GM19043 (cell line): ENCODE results near the gene TRPC5OS.

ENCODE experiments used
- ATAC-seq: cut with Tn5 transposase; IDR thresholded peaks from one replicate; pipeline ENCODE4 v1.9.1; 2021; ENCODE audit warnings: low read depth; ENCODE audit not compliant: unreplicated experiment

Gene TRPC5OS

GRCh38 chrX:111875881-111876280, at the start of gene TRPC5OS:
TSS of gene TRPC5OS (plus strand) at chrX:111876181. CDS start at chrX:111901850, 25,669 bp downstream.
- ATAC-seq, result no peak

GRCh38 chrX:111829345-111829744, 46.6 kb upstream of the TRPC5OS start:
- no peak for ATAC-seq

DNA sequence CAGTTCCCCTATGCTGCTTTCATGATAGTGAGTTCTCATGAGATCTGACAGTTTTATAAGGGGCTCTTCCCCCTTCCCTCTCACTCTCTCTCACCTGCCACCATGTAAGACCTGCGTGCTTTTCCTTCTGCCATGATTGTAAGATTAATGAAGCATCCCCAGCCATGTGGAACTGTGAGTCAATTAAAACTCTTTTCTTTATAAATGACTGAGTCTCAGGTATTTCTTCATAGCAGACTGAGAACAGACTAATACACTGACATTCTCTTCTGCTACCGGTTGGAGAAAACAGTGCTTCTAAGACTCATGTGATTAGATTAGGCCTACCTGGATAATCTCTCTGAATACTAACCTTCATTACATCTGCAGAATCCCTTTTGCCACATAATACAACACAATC, 45.4 kb upstream of the TRPC5OS start:
- no peak for ATAC-seq

DNA sequence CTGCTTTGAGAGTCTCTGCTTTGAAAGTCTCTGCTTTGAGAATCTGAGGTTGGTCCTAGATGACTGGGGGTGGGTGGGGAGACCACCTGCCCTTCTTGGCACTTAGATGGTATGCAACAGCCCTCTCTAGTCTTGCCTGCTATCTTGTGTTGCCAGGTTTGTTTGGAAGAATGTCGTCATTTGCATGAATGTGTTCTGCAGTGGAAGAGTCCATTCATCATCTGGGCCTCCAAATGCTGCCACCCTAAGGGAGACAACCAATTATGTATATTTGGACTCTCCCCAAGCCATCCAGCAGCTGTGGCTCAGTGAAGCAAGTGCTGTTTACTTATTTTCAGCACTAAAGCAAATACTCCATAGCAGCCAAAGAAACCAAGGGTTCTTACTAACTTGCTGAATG, 44.6 kb upstream of the TRPC5OS start:
- ATAC-seq, result no peak

- no peak for ATAC-seq
These were observed 38.8 kb upstream of the TRPC5OS start for GRCh38 chrX:111837197-111837596.

- ATAC-seq, result no peak
These were observed 28.4 kb upstream of the TRPC5OS start for GRCh38 chrX:111847491-111848133.

DNA sequence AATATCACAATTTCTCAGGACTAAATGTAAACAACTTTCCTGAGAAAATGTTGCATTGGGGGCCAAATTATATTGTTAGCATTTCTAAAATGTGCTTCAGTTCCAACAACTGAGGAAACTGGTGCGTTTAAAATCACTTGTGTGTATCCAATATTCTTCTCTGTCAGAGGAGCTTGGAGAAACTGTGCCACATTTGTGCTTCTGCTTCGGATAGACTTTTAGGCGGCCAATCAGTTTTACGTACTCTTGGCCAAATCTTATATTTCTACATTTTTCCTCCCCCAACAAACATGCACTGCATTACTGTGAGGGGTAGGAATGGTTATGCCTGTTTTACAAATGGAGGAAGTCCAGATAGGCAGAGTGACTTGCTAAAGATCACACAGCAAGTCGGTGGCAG, 27.4 kb upstream of the TRPC5OS start:
- ATAC-seq, result no peak

DNA sequence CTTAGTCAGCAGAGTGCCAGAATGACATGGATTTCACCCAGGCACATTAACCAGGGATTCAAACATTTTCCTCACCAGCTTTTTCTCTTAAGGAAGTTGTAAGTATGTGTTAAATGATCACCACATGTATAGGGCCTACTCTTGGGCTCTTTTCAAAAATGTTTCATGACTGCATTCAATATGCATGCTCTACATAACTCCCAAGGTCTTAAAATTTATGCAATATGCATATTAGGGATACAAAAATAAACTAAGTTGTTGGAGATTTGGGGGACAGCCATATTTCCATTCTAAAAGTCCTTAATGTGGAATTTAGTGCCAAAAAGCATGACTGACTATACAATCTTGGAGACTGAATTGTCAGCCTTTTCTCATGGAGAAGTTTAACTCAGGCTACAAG, 25.0 kb upstream of the TRPC5OS start:
- no peak for ATAC-seq

DNA sequence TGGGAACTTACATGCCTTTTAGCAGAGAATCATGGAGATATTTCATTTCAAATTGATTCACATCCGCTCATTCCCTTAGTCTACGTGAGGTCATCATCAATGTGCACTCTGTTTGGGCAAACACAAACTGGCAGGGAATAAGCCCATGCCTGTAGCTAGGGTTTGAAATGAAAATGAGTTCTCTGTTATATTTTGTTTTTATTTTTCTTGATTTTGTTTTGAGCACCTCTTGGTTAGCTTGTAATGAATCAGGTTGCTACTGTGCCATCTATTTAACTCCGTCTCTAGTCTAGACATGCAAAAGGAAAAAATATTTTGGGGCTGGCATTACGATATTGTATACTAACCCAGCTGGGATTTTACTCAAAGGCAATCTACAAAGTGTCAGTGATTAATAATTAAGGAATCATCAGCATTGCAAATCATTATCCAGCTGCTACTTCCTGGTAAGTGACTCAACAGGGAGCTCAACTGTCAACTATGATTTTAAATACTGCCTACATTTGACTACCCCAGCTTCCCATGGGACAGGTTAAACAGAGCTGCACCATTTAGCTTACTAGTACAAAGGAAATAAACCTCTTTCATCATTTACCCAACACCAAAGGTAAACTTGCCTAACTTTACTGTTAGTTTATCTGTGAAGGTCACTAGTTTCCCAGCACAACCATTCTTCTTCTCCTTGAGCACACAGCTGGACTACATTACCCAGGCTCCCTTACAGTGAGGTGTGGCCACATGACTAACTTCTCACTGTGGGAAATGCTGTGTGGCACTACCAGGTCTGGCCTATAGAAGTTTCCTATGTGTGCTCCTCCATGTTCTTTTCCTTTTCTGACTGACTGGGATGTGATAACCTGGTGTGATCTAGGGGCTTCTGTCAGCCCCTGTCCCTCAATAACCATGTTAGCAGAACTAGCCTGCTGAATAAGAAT, 21.2 kb upstream of the TRPC5OS start:
- no peak for ATAC-seq

DNA sequence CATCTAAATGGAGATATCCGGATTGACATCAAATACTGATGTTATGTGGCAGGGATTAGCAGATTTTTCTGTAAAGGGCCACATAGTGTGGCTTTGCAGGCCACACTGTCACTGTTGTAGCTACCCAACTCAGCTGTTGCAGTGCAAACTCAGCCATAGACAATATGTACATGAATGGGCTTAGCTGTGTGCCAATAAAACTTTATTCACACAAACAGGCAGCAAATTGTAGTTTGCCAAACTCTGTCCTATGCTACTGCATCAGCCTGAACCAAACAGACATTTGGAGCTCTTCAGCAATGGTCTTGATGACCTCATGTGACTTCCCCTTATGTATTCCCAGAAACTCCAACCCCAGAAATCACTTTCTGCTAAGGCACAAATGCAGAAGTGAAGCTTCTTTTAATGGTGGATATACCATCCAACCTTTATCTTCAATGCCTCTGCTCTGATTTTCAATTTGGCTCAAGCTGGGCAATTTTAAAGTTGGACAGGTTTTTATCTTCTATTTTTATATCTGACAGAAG, 18.4 kb upstream of the TRPC5OS start:
- ATAC-seq, result no peak

GRCh38 chrX:111861605-111862004, 14.4 kb upstream of the TRPC5OS start:
- ATAC-seq, result no peak

GRCh38 chrX:111867236-111867635, 8.7 kb upstream of the TRPC5OS start:
- no peak for ATAC-seq

GRCh38 chrX:111868726-111869638, 7.0 kb upstream of the TRPC5OS start:
- peak; percentile 53 for ATAC-seq

GRCh38 chrX:111869639-111870034, 6.3 kb upstream of the TRPC5OS start:
- peak; percentile 75 for ATAC-seq

GRCh38 chrX:111874241-111874640, 1.7 kb upstream of the TRPC5OS start:
- no peak for ATAC-seq

GRCh38 chrX:111876646-111877045, 665 bp downstream of the TRPC5OS start:
- ATAC-seq, result no peak

DNA sequence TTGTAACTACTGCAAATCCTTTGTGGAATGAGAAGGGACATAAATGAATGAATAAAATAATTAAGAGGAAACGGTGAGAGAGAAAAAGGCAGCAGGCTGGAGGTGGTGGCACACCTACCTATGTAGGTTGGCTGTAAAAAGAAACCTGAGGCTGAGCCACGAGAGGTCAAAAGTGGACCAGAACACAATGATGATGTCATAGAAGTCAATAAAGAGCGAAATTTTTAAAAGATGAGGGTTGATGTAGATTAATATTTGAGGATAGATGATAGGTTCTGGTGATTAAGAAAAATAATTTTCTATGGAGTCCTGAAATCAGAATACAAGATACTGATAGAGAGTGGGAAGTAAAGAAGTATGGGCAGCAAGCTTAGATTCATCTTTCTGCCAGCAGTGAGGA, 1.7 kb downstream of the TRPC5OS start:
- no peak for ATAC-seq

GRCh38 chrX:111880735-111881134, 4.8 kb downstream of the TRPC5OS start:
- no peak for ATAC-seq

DNA sequence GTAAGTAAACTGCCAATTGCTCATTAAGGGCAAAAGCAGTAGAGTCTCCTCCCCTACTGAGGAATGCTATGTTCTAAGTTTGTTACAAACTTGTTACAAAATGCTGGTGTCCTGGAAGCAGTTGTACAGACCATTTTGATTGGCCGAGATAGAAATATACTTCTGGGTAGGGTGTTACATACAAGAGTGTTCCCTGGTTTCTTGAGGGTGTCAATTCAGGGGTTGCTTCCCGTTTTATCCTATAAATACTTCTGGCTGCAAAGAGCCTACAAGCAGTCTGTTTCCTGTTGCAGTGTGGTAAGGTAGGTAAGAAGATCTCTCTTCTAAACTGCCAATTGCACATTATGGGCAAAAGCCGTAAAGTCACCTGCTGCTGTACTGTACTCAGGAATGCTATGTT, 5.7 kb downstream of the TRPC5OS start:
- no peak for ATAC-seq

GRCh38 chrX:111886678-111887077, 10.7 kb downstream of the TRPC5OS start:
- no peak for ATAC-seq

- ATAC-seq, result no peak
These were observed 12.6 kb downstream of the TRPC5OS start for GRCh38 chrX:111888600-111888999.
